Right ventricle myocardium inferior (tissue), 1 donor: Measurements from ENCODE around the gene NEUROG2. TPM values are rescaled to one million over a fixed set of nuclear protein-coding genes. Genes with fewer than 3 reads are reported as not detected.
"Not testable (repeated sequence)": the region's sequence is repeated elsewhere in the genome, so short reads cannot be mapped to it uniquely, and the experiment has no call there.

Source experiments
- ATAC-seq: fragments of 200-7000 bp; cut with Tn5 transposase; one replicate; pipeline ENCODE4 v1.9.1; 2020; ENCODE audit warnings: mild to moderate bottlenecking, moderate library complexity
- DNase-seq: peaks from one replicate; pipeline ENCODE4 v3.0.0; 2021; ENCODE audit errors: missing footprints
- intact Hi-C: fragments of 100-400 bp; cut with DNase I; formaldehyde crosslinking; loops from one replicate; pipeline ENCODE4 v1.11.0; 2022
- long read RNA-seq: library from polyadenylated mRNA; unstranded; transcript quantifications from one replicate; pipeline ENCODE4 v2.0.0, GENCODE V29; 2021
- total RNA-seq: library from RNA; stranded (reverse); fragmentation: NEBNext Ultra II Directional; extraction: Animal tissue kit (Norgen Biotek cat#: 25700); gene quantifications from one replicate; pipeline ENCODE4 v1.2.1, GENCODE V29; 2021
- donor health status: DM: no; HTN: yes; CAD: no; lungs with severe emphysema.

Gene NEUROG2
- not detected for total RNA-seq
- long read RNA-seq = 0 reads

GRCh38 chr4:112516066-112516470 is at the start of gene NEUROG2:
Gene NEUROG2 (minus strand): TSS chr4:112516180. CDS start chr4:112515475, 705 bp downstream.
- ATAC-seq (peak; percentile 12), DNase-seq (no peak)
- intact Hi-C loops = no loop called here

DNA sequence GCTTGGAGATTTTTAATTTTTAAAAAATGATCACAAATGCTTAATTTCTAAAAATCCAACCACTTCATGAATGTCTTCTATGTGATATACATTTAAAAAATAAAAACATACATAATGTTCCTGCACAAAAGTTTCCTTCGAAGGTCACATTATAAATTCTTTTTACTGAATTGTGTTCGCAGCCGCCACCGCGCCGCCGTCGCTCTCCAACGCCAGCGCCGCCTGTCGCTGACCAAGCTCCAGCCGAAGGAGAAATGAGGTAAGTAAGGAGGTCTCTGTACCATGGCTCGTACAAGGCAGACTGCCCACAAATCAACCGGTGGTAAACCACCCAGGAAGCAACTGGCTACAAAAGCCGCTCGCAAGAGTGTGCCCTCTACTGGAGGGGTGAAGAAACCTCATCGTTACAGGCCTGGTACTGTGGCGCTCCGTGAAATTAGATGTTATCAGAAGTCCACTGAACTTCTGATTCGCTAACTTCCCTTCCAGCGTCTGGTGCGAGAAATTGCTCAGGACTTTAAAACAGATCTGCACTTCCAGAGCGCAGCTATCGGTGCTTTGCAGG is 48.8 kb upstream of the NEUROG2 start:
- no peak for ATAC-seq
- DNase-seq = no peak

GRCh38 chr4:112563431-112564200 is 47.6 kb upstream of the NEUROG2 start:
- ATAC-seq = no peak
- no peak for DNase-seq
- intact Hi-C loops = no loop called here

More for the DNA sequence above, 48.8 kb upstream of the NEUROG2 start:
- intact Hi-C loops = no loop called here

DNA sequence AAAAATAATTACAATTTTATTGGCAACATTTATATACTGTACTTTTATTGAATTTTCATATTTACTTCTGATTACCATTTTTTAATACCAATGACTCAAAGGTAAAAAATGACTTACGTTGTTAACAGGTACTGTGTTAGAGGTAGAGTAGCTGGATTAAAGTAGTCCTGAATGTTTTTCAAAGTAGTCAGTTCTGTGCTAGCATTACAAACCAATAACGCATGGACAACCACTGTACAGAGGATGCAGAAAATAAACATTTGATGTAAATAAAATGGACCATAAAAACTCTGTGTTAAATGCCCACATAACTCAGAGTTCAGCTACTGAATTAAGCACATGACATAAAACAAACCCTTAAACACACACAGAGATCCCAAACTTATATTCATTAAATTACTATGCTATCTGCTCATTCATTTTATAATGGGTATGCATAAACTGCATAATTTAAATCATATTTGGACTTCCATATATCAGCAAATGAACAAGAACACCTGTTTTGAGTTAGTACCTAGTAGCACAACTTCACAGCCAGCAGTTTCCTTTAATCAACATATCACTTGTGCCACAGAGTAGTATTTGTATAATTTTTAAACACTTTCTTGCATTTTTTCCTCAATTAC is 46.4 kb upstream of the NEUROG2 start:
- no peak for ATAC-seq
- intact Hi-C loops = no loop called here
- no peak for DNase-seq

GRCh38 chr4:112560084-112560483 is 44.1 kb upstream of the NEUROG2 start:
- DNase-seq (no peak), ATAC-seq (no peak)
- intact Hi-C loops = no loop called here

DNA sequence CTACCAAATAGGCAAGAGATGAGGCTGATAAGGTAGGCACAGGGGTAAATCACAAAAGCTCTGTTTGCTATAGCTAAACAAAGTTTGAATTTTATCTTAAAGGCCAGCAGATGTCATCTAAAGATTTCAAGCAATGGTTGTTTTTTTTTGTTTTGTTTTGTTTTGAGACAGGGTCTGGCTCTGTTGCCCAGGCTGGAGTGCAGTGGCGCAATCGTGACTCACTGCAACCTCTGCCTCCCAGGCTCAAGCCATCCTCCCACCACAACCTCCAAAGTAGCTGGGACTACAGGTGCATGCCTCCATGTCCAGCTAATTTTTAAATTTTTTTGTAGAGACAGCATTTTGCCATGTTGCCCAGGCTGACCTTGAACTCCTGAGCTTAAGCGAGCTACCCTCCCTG is 43.1 kb upstream of the NEUROG2 start:
- no peak for ATAC-seq
- intact Hi-C loops = no loop called here

GRCh38 chr4:112557676-112558411 is 41.9 kb upstream of the NEUROG2 start:
- ATAC-seq (no peak), DNase-seq (no peak)
- intact Hi-C loops = no loop called here

More for the DNA sequence above, 43.1 kb upstream of the NEUROG2 start:
- DNase-seq = no peak

DNA sequence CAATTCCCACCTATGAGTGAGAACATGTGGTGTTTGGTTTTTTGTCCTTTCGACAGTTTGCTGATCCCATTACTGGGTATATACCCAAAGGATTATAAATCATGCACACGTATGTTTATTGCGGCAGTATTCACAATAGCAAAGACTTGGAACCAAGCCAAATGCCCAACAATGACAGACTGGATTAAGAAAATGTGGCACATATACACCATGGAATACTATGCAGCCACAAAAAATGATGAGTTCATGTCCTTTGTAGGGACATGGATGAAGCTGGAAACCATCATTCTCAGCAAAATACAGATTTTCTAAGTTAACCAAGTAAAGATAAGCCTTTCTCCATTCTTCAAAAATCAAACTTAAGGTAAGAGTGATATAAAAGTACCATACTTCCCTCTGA is 38.3 kb upstream of the NEUROG2 start:
- DNase-seq, intact Hi-C loops, ATAC-seq: not testable (repeated sequence)

GRCh38 chr4:112552668-112553067 is 36.7 kb upstream of the NEUROG2 start:
- intact Hi-C loops = no loop called here
- DNase-seq = no peak
- no peak for ATAC-seq

GRCh38 chr4:112550728-112551127 is 34.7 kb upstream of the NEUROG2 start:
- intact Hi-C loops = no loop called here
- ATAC-seq = no peak

DNA sequence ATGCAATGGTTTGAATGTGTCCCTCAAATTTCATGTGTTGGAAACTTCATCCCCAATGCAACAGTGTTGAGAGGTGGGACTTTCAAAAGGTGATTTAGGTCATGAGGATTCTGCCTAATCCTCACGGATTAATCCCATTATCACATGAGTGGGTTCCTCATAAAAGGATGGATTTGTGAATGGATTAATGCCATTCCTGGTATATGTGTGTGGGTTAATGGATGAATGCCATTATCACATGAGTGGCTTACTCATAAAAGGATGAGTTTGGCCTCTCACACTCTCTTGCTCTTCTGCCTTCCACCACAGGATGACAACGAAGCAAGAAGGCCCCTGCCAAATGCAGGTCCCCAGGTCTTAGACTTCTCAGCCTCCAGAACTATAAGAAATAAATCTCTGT is 30.5 kb upstream of the NEUROG2 start:
- DNase-seq (no peak), ATAC-seq (no peak)
- intact Hi-C loops = no loop called here

More at GRCh38 chr4:112550728-112551127, 34.7 kb upstream of the NEUROG2 start:
- no peak for DNase-seq

DNA sequence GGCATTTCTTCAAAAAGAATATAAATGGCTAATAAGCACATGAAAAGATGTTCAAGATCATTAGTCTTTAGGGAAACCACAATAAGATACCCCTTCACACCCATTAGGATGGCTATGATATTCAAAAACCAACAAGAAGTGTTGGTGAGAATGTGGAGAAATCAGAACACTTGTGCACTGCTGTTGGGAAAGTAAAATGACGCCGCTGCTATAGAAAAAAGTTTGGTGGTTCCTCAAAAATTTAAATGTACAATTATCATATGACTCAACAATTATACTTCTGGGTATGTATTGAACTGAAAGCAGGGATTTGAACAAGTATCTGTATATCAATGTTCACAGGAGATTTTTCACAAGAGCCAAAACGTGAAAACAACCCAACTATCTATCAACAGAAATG is 29.4 kb upstream of the NEUROG2 start:
- intact Hi-C loops = no loop called here
- no peak for DNase-seq
- no peak for ATAC-seq

- intact Hi-C loops = no loop called here
- no peak for ATAC-seq
- DNase-seq = no peak
These were observed 24.7 kb upstream of the NEUROG2 start for GRCh38 chr4:112540695-112541094.

DNA sequence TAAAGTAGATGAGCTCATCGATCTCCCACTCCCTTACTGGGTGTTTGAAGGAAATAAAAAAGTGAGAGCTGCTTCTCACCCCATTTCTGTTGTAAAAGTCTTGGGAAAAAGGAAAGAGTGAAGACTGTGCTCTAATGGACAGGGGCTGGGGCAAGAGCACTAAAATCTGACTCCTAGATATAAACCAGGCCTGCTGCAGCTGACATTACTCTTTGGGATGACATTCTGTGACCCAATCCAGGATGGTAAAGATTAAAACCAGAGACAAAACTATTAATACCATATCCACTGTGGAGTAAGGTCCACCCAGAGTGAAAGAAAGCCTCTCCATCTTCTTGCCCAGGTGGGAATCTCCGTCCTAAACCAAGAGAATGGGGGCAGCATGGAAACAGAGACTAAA is 20.1 kb upstream of the NEUROG2 start:
- intact Hi-C loops = no loop called here
- no peak for ATAC-seq
- DNase-seq = no peak

DNA sequence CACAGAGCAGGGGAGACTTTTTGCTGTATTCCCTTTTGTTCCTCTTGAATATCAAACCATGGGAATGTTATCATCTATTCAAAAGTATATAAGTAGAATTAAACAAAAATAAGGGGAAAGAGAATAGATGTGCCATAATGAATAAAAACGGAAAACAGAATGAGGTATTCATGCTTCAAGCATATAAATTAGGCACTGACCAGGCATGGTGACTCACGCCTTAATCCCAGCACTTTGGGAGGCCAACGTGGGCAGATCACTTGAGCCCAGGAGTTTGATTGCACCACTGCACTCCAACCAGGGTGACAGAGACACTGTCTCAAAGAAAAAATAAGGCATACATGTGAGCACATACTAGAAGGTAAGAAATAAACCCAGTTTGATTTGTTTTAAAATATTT is 16.3 kb upstream of the NEUROG2 start:
- ATAC-seq = no peak
- no peak for DNase-seq
- intact Hi-C loops = no loop called here

DNA sequence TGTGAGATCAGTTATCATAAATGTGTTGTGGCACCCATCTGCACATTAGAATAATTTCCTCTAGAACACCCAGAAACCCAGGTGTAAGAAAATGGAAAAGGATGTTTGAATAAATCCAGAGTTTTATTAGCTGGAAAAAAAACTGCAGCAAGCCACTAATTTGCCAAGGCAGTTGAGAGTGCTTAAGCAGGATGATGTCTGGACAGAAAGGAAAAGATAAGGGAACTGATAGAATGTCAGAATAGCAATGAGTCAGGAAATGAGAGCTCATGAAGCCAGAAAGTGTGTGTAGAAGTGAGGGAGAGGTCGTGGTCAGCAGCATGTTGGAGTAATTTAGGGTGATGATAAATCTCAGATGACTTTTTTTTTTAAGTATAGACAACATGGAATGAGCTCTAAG is 15.2 kb upstream of the NEUROG2 start:
- intact Hi-C loops = no loop called here
- DNase-seq (no peak), ATAC-seq (no peak)

DNA sequence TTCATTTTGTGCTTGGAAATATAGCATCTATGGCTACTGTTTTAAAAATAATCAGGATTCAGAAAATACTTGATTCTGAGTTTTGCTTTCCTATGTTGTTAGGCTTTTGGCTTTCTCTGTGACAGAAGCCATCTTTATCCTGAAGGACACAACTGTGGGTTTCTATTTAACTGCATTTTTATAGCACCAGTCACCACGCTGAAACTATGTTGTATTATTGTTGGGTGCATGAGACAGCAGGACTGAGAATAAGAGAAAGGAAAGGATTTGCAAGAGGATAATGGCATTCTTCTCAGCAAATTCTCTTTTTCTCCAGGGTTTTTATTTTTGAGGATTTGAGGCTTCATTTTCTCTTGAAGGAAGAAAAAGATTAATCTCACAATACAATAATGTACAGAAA is 10.1 kb upstream of the NEUROG2 start:
- no peak for DNase-seq
- ATAC-seq = no peak
- intact Hi-C loops = loop anchor here (10.0 kb wide), 1 partner anchor 431 kb away; no protein-coding TSS in a partner anchor

- DNase-seq (peak; percentile 83), ATAC-seq (peak; percentile 75)
- intact Hi-C loops = loop anchor here (1.0 to 10.0 kb wide), 2 partner anchors 196 to 429 kb away; no protein-coding TSS in a partner anchor
These were observed 8.0 kb upstream of the NEUROG2 start for GRCh38 chr4:112523764-112524505.
